Thoracic aorta (tissue), 2 donors: ENCODE measurements around the gene LTN1. TPM values are rescaled to one million over a fixed set of nuclear protein-coding genes. Genes with fewer than 3 reads are reported as not detected.
A peak's percentile ranks its signal among the peaks of the same experiment; 100 is the strongest.
"Not testable (repeated sequence)": the region's sequence is repeated elsewhere in the genome, so short reads cannot be mapped to it uniquely, and the experiment has no call there.

Experiments
- ATAC-seq: fragments of 150-250 bp; one replicate; pipeline ENCODE4 v1.8.0; 2017; ENCODE audit warnings: low read depth; ENCODE audit not compliant: insufficient number of reproducible peaks, low FRiP score
- DNase-seq: peaks from one replicate; pipeline ENCODE4 v3.0.0-alpha.2; 2020; ENCODE audit warnings: low spot score
- H3K27ac ChIP-seq, 2 donors: fragments of 200-600 bp; sonication (generic); 1 replicate in 1 of 2; 2 replicates in 1 of 2; pipeline ENCODE4 v1.5.1; 2016; ENCODE audit warnings: mild to moderate bottlenecking in 2 of 2, moderate library complexity in 2 of 2
- H3K27me3 ChIP-seq: fragments of 200-600 bp; sonication (generic); replicated peaks from 2 replicates; pipeline ENCODE4 v1.6.0; 2016; ENCODE audit warnings: mild to moderate bottlenecking; ENCODE audit not compliant: insufficient read depth
- H3K36me3 ChIP-seq: fragments of 200-600 bp; sonication (generic); one replicate; pipeline ENCODE4 v1.5.1; 2016
- H3K4me1 ChIP-seq, 2 donors: fragments of 200-600 bp; sonication (generic); 1 replicate in 1 of 2; 2 replicates in 1 of 2; pipeline versions ENCODE4 v1.5.1 to v1.6.0; 2016; ENCODE audit warnings: low read depth in 2 of 2, mild to moderate bottlenecking in 1 of 2; ENCODE audit not compliant: control insufficient read depth in 1 of 2
- H3K4me3 ChIP-seq: fragments of 200-600 bp; sonication (generic); 2 replicates; pipeline ENCODE4 v1.5.1; 2016; ENCODE audit warnings: mild to moderate bottlenecking
- H3K9me3 ChIP-seq: fragments of 200-600 bp; sonication (generic); 2 replicates; pipeline ENCODE4 v1.5.1; 2016
- CTCF ChIP-seq: fragments of 200-600 bp; sonication (generic); IDR thresholded peaks from one replicate; pipeline ENCODE4 v1.5.1; 2019; ENCODE audit warnings: antibody characterized with exemption
- total RNA-seq, 2 donors: library from RNA; depleted of rRNA; stranded (reverse); fragments of >200 nt; gene quantifications; one replicate each; pipeline versions ENCODE4 v1.1.0 to v1.2.3, GENCODE V29; 2016

The LTN1 gene
- total RNA-seq, 2 donors from 2014 or later = 23.4 to 26.8 TPM

GRCh38 chr21:29005696-29006095, 13.0 kb upstream of the LTN1 start:
- peaks cover 13% of the 10 kb centered on the region for H3K36me3 ChIP-seq
- peaks cover 0 to 6% of the 10 kb centered on the region in 2 donors for H3K4me1 ChIP-seq
- H3K4me3 ChIP-seq = no peak overlapping the region
- ATAC-seq = no peak
- no peak overlapping the region for H3K27ac ChIP-seq
- no peaks in the 10 kb centered on the region for H3K27me3 ChIP-seq
- no peaks in the 10 kb centered on the region for H3K9me3 ChIP-seq
- no peak for DNase-seq
- TF ChIP-seq CTCF = no peak

- no peak for TF ChIP-seq CTCF
- peak; percentile 85 for DNase-seq
- peak overlapping the region; percentile 94 to 98 for H3K27ac ChIP-seq
- peaks cover 0 to 6% of the 10 kb centered on the region in 2 donors for H3K4me1 ChIP-seq
- peak overlapping the region; percentile 86 for H3K4me3 ChIP-seq
- peaks cover 6% of the 10 kb centered on the region for H3K36me3 ChIP-seq
- no peaks in the 10 kb centered on the region for H3K27me3 ChIP-seq
- H3K9me3 ChIP-seq = no peaks in the 10 kb centered on the region
- ATAC-seq = peak; percentile 98
Observed at GRCh38 chr21:29002442-29003144, 9.9 kb upstream of the LTN1 start.

GRCh38 chr21:28993293-28993629, 584 bp upstream of the LTN1 start:
- ATAC-seq = no peak
- TF ChIP-seq CTCF = no peak
- Histone ChIP-seq H3K36me3 (no peaks in the 10 kb centered on the region), H3K4me3 (peak overlapping the region; percentile 93), H3K27ac (peak overlapping the region; percentile 87 to 89), H3K4me1 (peaks cover 12 to 20% of the 10 kb centered on the region in 2 donors), H3K9me3 (no peaks in the 10 kb centered on the region), H3K27me3 (no peaks in the 10 kb centered on the region)
- no peak for DNase-seq

- Histone ChIP-seq H3K36me3 (no peaks in the 10 kb centered on the region), H3K9me3 (no peaks in the 10 kb centered on the region), H3K27ac (peak overlapping the region; percentile 87 to 89), H3K27me3 (no peaks in the 10 kb centered on the region), H3K4me1 (peaks cover 17 to 20% of the 10 kb centered on the region in 2 donors), H3K4me3 (peak overlapping the region; percentile 93)
- no peak for ATAC-seq
- DNase-seq = no peak
- no peak for TF ChIP-seq CTCF
Observed at GRCh38 chr21:28991861-28992525, 684 bp downstream of the LTN1 start.

- peaks cover 23 to 24% of the 10 kb centered on the region in 2 donors for H3K4me1 ChIP-seq
- H3K27me3 ChIP-seq, H3K27ac ChIP-seq, H3K9me3 ChIP-seq, DNase-seq, ATAC-seq, H3K4me3 ChIP-seq: not testable (repeated sequence)
- H3K36me3 ChIP-seq = peaks cover 15% of the 10 kb centered on the region
Observed at GRCh38 chr21:28988146-28988545, 4.5 kb downstream of the LTN1 start.
